D721Med (cell line): ENCODE data around the gene RSPO4.

Experiments used
- DNase-seq: peaks from one replicate; pipeline ENCODE4 v3.0.0; 2011; ENCODE audit warnings: low spot score; ENCODE audit not compliant: insufficient read length
- FAIRE-seq: peaks from 2 replicates; lab custom pipeline; 2011; peaks lifted over from hg19 to GRCh38; lab: Jason Lieb, UNC
- TF ChIP-seq, protein P1 (sequence below): IDR thresholded peaks from 2 replicates; pipeline ENCODE4 v1.5.1; 2012; ENCODE audit warnings: mild to moderate bottlenecking, control low read depth; ENCODE audit not compliant: insufficient read depth; ENCODE audit errors: missing control alignments

The RSPO4 gene

DNA sequence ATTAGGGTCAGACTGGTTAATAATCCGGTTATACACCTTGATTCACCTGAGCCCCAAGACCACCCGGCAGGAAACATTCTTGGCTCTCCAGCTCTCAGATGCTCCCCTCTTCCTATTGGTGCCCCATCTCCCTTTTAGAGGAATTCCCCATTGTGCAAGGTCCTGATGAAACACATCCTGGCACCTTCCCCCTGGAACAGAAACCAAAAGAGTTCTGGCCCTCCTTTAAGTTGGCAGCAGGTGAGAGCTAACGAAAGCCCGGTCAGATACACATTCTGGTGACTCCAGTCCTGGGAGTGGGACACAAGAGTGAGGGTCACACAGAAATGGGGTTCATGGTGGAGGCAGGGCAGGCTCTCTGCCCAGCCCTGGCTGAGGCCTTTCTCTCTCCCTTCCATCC is 32.2 kb downstream of the RSPO4 start:
- TF ChIP-seq, protein P1, sequence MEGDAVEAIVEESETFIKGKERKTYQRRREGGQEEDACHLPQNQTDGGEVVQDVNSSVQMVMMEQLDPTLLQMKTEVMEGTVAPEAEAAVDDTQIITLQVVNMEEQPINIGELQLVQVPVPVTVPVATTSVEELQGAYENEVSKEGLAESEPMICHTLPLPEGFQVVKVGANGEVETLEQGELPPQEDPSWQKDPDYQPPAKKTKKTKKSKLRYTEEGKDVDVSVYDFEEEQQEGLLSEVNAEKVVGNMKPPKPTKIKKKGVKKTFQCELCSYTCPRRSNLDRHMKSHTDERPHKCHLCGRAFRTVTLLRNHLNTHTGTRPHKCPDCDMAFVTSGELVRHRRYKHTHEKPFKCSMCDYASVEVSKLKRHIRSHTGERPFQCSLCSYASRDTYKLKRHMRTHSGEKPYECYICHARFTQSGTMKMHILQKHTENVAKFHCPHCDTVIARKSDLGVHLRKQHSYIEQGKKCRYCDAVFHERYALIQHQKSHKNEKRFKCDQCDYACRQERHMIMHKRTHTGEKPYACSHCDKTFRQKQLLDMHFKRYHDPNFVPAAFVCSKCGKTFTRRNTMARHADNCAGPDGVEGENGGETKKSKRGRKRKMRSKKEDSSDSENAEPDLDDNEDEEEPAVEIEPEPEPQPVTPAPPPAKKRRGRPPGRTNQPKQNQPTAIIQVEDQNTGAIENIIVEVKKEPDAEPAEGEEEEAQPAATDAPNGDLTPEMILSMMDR = no peak
- no peak for FAIRE-seq

DNA sequence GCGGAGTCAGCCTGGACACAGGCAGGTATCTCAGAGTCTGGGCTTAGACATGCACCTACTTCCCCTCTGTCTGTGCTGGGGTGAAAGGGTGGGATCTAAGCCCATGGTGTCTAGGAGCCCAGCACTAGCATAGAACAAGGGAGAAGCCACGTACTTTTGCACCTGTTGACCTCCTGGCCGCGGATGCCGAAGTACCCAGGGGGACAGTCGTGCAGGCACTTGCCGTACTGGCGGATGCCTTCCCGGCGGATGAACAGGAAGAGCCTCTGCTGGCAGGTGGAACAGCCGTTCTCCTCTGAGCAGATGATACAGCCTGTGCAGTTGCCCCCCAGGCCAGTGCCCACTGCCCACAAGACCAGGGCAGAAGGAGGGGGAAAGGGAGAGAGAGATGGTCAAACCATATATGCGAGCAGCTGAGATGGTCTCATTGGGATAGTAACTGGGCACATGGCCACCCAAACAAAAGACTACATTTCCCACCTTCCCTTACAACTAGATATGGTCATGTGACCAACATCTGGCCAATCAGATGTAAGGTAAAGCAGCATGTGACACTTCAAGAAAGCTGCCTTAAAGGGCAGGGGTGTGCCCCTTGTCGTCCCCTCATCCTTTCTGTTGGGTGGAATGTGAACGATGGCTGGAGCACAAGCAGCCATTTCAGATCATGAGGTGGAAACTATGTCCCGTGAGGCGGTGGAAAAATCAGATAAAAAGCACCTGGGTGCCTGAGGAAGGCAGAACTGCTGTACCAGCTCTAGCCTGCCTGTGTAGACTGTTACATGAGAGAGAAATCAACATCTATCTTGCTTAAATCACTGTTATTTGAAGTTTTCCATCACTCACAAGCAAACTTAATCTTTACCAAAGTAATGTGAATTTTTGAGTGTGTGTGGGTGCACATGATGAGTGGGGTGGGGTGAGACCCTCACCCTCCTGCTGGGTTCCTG is 34.0 kb downstream of the RSPO4 start:
- TF ChIP-seq, protein P1 = no peak
- FAIRE-seq = no peak
- no peak for DNase-seq

More for the DNA sequence above, 32.2 kb downstream of the RSPO4 start:
- DNase-seq = no peak

DNA sequence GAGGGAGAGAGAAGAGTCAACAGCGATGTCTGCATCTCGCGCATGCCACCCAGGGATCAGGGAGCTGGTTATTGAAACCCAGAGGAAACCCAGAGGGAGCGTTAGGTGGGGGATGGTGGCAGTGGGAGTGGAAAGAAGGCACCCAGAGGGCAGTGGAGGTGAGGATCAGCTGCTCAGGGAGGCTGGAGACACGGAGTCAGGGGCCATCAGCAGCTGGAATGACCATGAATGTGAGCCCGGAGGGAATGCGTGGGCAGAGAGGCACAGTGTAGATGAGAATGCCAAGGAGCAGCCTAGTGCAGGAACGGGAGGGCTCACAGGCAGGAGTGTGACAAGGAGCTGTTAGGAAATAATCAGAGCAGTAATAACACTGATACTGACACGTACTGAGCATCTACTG is 36.2 kb downstream of the RSPO4 start:
- TF ChIP-seq, protein P1 = no peak
- FAIRE-seq (no peak), DNase-seq (no peak)

DNA sequence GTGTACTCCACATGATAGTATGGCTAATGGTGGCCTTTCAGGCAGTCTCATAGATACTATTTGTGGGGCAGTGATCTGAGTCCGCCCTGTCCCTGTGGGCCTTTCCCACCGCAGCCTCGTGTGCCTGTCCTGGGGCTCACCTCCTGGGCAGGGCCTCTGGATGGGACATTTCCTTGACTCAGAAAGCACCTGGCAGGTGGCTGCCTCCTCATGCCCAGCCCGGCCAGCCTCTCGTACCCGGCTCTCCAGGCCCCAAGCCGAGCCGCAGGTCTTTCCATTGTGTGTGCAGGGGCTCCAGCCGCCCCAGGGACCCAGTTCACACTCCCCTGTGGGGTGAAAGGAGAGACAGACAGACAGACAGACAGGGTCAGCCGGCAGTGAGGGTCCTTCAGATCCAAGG is 38.3 kb downstream of the RSPO4 start:
- no peak for FAIRE-seq
- TF ChIP-seq, protein P1 = no peak

DNA sequence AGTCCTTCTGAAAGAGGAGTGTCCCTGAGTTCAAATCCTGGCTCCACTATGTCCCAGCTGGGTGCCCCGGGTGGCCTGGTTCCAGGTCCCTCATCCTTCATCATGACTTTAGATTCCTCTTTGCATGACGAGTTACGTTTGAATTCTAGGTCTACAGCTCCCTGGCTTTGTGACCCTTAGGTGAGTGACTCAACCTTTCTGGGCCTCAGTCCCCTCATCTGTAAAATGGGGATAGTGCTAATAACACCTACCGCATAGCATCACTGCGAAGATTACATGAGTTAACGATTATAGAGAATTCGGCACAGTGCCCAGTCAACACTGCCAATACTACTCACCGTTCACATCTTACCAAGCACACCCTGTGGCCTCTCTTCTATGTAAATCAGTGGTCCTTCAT is 39.4 kb downstream of the RSPO4 start:
- no peak for DNase-seq
- FAIRE-seq = no peak
- TF ChIP-seq, protein P1 = no peak

More for the DNA sequence above, 38.3 kb downstream of the RSPO4 start:
- DNase-seq = no peak

DNA sequence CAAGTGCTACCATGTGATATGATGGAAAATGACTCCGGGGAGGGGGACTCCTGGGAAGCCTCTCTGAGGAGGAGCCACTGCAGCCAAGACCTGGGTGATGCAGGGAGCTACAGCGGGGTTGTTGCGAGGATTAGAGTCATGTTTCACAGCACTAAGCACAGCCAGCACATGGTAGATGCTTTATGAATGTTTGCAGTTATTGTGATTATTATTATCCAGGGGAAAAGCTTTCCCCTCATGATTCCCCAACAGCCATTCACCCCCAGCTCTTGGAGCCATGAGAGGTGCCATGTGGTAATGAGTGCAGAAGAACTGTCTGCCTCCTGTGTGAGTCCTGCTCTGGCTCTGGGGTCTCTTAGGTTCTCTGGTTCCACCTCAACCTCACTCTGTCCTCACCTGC is 39.9 kb downstream of the RSPO4 start:
- TF ChIP-seq, protein P1 = no peak
- FAIRE-seq (no peak), DNase-seq (no peak)

DNA sequence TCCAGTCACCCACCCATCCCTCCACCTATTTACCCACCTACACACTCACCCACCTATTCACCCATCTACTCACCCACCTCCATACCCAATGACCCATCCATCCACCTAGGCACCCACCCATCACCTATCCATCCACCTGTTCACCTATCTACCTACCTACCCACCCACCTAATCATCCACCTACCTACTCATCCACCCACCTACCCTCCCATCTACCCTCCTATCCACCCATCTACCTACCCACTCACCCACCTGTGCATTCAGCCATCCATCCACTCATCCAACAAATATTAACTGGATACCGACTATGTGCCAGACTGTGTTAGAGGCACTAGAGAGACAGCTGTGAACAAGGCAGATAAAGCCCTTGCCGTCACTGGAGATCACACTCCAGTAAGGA is 40.3 kb downstream of the RSPO4 start:
- TF ChIP-seq, protein P1 = no peak
- DNase-seq (no peak), FAIRE-seq (no peak)
